GM10847 (cell line): Measurements from ENCODE around the gene SMIM1.

Source experiments
- POLR2A ChIP-seq: IDR thresholded peaks from 2 replicates; pipeline ENCODE4 v1.6.1; 2011; ENCODE audit not compliant: insufficient read length; ENCODE audit errors: extremely low read depth

SMIM1 gene

GRCh38 chr1:3735027-3735681, 37.4 kb upstream of the SMIM1 start:
- no peak for TF ChIP-seq POLR2A

GRCh38 chr1:3735688-3736087, 36.9 kb upstream of the SMIM1 start:
- TF ChIP-seq POLR2A, result no peak

- TF ChIP-seq POLR2A, result no peak
Measured at GRCh38 chr1:3736131-3736561, 36.4 kb upstream of the SMIM1 start.

GRCh38 chr1:3736708-3737107, 35.8 kb upstream of the SMIM1 start:
- no peak for TF ChIP-seq POLR2A

- TF ChIP-seq POLR2A, result no peak
Measured at GRCh38 chr1:3738943-3739342, 33.6 kb upstream of the SMIM1 start.

- no peak for TF ChIP-seq POLR2A
Measured at GRCh38 chr1:3740042-3740441, 32.5 kb upstream of the SMIM1 start.

GRCh38 chr1:3740752-3741151, 31.8 kb upstream of the SMIM1 start:
- TF ChIP-seq POLR2A, result no peak

GRCh38 chr1:3741566-3742438, 30.7 kb upstream of the SMIM1 start:
- no peak for TF ChIP-seq POLR2A

- no peak for TF ChIP-seq POLR2A
Measured at GRCh38 chr1:3742439-3743298, 29.9 kb upstream of the SMIM1 start.

- no peak for TF ChIP-seq POLR2A
Measured at GRCh38 chr1:3743421-3743820, 29.1 kb upstream of the SMIM1 start.

- TF ChIP-seq POLR2A, result no peak
Measured at GRCh38 chr1:3743826-3744225, 28.7 kb upstream of the SMIM1 start.

- TF ChIP-seq POLR2A, result no peak
Measured at GRCh38 chr1:3744646-3745045, 27.9 kb upstream of the SMIM1 start.

GRCh38 chr1:3745071-3745470, 27.5 kb upstream of the SMIM1 start:
- no peak for TF ChIP-seq POLR2A

GRCh38 chr1:3745590-3746381, 26.8 kb upstream of the SMIM1 start:
- no peak for TF ChIP-seq POLR2A

- TF ChIP-seq POLR2A, result no peak
Measured at GRCh38 chr1:3746389-3746829, 26.1 kb upstream of the SMIM1 start.
